ENCODE data around the gene AXDND1.

AXDND1 gene

DNA sequence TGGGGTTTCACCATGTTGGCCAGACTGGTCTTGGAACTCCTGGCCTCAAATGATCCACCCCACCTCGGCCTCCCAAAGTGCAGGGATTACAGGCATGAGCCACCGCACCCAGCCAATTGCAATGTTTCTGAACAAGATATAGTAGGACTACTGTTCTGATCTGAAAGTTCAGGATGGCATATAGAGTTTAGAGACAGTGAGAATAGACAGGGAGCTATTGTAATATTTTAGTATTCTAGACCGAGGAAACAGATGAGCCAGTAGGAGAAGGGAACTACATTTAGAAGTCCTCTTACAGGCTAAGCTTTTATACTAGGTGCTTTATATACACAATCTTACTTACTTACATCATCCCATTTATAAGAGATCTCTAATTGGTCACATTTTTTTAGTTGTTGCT lies 39.0 kb upstream of the AXDND1 start:
- H3K4me3 ChIP-seq (ENCODE audit: low read depth, low read length) = no peak overlapping the region
- DNase-seq (ENCODE audit: low read depth) = no peak
- no peak for TF ChIP-seq CTCF (IDR thresholded peaks at IDR 0.05; ENCODE audit: insufficient read depth, low read depth, low read length, missing control alignments)

DNA sequence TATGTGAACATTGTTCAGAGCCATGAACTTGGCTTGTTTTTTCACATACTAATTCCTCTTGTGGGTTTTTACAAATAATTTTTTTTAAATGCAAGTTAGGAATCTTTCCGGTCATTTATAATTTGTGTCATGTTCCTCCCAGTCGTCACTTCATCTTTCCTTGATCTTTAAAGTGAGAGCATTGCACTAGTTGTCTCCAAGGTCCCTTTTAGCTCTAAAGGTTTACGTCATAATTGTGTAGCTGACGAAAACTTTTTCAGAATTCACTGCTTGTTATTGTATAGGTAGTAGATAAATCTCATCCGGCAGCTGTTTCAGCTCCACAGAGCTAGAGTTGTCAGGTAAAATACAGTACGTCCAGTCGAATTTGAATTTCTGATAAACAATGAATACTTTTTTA lies 38.6 kb upstream of the AXDND1 start:
- no peak for TF ChIP-seq CTCF (IDR thresholded peaks at IDR 0.05; ENCODE audit: insufficient read depth, low read depth, low read length, missing control alignments)
- DNase-seq (ENCODE audit: low read depth) = no peak
- H3K4me3 ChIP-seq (ENCODE audit: low read depth, low read length) = no peak overlapping the region

GRCh38 chr1:179327679-179328078 lies 38.1 kb upstream of the AXDND1 start:
- TF ChIP-seq CTCF (IDR thresholded peaks at IDR 0.05; ENCODE audit: insufficient read depth, low read depth, low read length, missing control alignments) = no peak
- no peak for DNase-seq (ENCODE audit: low read depth)
- H3K4me3 ChIP-seq (ENCODE audit: low read depth, low read length) = no peak overlapping the region

GRCh38 chr1:179329862-179330261 lies 35.9 kb upstream of the AXDND1 start:
- TF ChIP-seq CTCF (IDR thresholded peaks at IDR 0.05; ENCODE audit: insufficient read depth, low read depth, low read length, missing control alignments) = no peak
- no peak overlapping the region for H3K4me3 ChIP-seq (ENCODE audit: low read depth, low read length)
- no peak for DNase-seq (ENCODE audit: low read depth)

GRCh38 chr1:179334440-179334839 lies 31.3 kb upstream of the AXDND1 start:
- no peak overlapping the region for H3K4me3 ChIP-seq (ENCODE audit: low read depth, low read length)
- no peak for TF ChIP-seq CTCF (IDR thresholded peaks at IDR 0.05; ENCODE audit: insufficient read depth, low read depth, low read length, missing control alignments)
- no peak for DNase-seq (ENCODE audit: low read depth)

- no peak for TF ChIP-seq CTCF (IDR thresholded peaks at IDR 0.05; ENCODE audit: insufficient read depth, low read depth, low read length, missing control alignments)
- H3K4me3 ChIP-seq (ENCODE audit: low read depth, low read length) = no peak overlapping the region
- no peak for DNase-seq (ENCODE audit: low read depth)
Observed at GRCh38 chr1:179337288-179337687, 28.5 kb upstream of the AXDND1 start.

DNA sequence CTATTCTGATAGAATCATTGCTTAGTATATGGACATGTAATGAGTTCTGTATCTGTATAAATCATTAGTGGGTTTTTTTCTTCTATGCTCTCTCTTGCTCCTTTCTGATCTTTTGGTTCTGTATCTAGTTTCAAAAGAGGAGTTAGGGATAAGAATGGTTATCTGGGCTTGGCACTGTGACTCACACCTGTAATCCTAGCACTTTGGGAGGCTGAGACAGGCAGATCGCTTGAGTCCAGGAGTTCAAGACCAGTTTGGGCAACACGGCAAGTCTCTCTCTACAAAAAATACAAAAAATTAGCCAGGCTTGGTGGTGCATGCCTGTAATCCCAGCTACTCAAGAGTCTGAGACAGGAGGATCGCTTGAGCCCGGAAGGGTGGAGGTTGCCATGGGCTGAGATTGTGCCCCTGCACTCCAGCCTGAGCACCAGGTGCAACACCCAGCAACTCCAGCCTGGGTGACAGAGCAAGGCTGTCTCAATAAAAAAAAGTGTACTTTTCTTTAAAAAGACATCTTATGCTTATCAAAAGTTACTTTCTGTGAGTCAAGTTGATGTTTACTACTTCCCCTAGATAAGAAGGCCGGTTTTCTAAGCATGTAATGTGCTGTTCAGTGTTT lies 27.7 kb upstream of the AXDND1 start:
- DNase-seq (ENCODE audit: low read depth) = no peak
- no peak for TF ChIP-seq CTCF (IDR thresholded peaks at IDR 0.05; ENCODE audit: insufficient read depth, low read depth, low read length, missing control alignments)
- H3K4me3 ChIP-seq (ENCODE audit: low read depth, low read length) = no peak overlapping the region
